GM12872 (cell line): ENCODE data around the gene PAK1IP1.

Experiments
- CTCF ChIP-seq: IDR thresholded peaks from 3 replicates; pipeline ENCODE4 v1.5.1; 2011; ENCODE audit warnings: low read depth, mild to moderate bottlenecking, low read length, moderate library complexity; ENCODE audit not compliant: insufficient read depth

PAK1IP1 gene

DNA sequence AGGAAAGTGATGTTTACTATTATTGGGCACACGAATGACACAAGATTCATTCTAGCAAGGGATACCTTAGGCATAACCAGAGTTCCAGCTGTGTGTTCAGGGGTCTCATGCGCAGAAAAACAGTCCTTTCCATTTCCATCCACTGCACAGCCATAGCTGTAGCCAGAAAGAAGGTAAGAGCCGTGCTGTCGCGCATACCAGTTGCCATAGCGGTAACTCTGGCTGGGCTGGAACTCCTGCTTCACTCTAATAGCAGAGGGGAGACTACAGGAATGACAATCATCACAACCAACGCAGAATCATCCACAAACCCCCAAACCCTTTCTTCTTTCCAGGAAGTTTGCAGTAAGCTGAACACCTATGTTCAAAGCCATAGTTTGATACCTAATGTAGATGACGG lies 7.9 kb upstream of the PAK1IP1 start:
- no peak for TF ChIP-seq CTCF

DNA sequence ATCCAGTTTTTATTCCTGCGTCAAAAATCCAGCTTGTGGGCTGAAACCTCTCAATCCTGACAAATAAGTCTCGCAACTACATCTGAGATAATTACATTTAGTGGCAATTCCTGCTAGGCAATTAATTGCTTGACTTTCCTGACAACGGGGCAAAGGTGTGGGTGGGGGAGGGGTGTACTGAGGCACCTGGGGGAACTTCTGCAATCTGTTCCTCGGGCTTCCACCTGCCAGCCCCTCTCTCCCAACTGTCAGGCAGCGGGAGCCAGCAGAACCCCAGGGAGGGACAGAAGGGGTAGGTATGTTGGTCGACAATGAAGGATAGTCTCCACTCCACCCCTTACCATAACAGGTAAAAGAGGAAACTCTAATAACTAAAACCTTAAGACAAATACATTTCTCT lies 7.2 kb upstream of the PAK1IP1 start:
- no peak for TF ChIP-seq CTCF

- no peak for TF ChIP-seq CTCF
Measured at GRCh38 chr6:10690651-10691445, 3.9 kb upstream of the PAK1IP1 start.

DNA sequence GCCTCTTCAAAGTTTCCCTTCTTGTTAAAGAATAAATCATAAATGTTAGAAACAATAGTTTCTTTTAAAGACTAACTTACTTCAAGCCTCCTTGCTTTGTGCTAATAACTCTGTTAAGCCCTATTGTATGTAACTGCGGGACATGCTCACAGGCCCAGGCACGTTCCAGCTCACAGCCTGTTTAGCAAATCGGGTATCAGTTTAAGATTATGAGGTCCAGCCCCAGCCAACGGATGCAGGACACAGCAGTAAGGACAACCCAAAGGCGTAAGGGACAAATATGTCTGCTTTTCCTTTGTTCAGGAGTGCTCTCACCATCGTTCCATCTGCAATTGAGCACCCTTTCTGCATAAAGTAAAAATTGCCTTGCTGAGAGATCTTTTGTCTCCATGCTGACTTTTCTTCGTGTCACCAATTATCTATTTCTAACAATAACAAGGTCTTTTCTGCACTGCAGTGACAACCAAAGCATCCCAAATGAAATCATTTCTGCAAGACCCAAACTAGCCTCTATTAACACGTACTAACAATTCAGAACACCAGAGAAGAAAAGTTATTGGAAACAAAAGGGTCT lies 1.7 kb upstream of the PAK1IP1 start:
- TF ChIP-seq CTCF, result no peak

DNA sequence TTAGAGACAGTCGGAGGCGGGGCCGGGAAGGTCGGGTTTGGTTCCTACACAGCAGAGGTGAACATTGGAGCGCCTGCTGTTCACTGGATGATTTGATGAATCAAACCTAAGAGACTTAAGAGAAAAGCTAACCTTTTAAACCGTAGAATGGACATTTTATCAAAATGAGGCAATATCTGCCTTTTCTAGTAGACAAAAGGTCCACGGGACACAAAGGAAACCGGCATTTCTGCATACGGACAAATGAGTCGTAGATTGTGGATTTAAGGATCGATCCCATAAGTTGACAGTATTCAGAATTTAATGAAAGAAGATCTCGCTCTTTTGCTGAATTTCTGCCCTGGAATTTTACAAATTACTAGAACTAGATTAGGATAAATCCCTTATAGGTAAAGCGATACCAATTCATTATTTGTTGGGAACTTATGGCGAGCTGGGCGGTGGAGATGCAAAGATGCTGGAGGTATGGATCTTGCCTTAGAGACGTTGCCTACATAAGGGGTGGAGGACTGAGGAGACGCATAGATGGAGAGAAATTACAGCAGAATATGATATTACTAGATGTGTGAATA lies 400 bp downstream of the PAK1IP1 start:
- TF ChIP-seq CTCF, result no peak

DNA sequence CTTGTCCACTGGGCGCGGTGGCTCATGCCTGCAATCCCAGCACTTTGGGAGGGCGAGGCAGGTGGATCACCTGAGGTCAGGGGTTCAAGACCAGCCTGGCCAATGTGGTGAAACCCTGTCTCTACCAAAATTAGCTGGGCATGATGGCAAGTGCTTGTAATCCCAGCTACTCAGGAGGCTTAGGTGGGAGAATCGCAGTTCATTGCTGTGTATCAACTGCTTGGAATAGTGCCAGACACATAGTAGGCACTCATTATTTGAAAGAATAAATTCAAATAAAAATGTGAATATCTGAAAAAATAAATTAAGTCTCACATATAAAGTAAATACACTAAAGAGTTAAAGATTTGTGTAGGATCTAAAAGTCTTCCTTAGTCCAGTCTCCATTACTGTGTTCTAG lies 1.9 kb downstream of the PAK1IP1 start:
- no peak for TF ChIP-seq CTCF

- no peak for TF ChIP-seq CTCF
Measured at GRCh38 chr6:10713962-10714361, 19.2 kb downstream of the PAK1IP1 start.
